SK-N-SH (cell line): ENCODE data around the gene AVPR1B.

Experiments used
- EZH2phosphoT487 ChIP-seq: fragments of 200-600 bp; sonication (generic); IDR thresholded peaks from 2 replicates; pipeline ENCODE4 v1.6.1; 2017; ENCODE audit warnings: low read depth, mixed run types, mild to moderate bottlenecking, antibody characterized with exemption, moderate library complexity, borderline replicate concordance
- GABPA ChIP-seq: IDR thresholded peaks from 2 replicates; pipeline ENCODE4 v1.4.0; 2012; ENCODE audit warnings: low read depth, mild to moderate bottlenecking
- MEF2A ChIP-seq: IDR thresholded peaks from 2 replicates; pipeline ENCODE4 v1.4.0; 2012; ENCODE audit warnings: low read depth, borderline replicate concordance
- MXI1 ChIP-seq: IDR thresholded peaks from 2 replicates; pipeline ENCODE4 v1.6.1; 2012; ENCODE audit warnings: mild to moderate bottlenecking, low read depth, low read length, improper control_type of control experiment
- RAD21 ChIP-seq: IDR thresholded peaks from 2 replicates; pipeline ENCODE4 v1.6.1; 2012; ENCODE audit warnings: mild to moderate bottlenecking, low read length
- RFX5 ChIP-seq: IDR thresholded peaks from 2 replicates; pipeline ENCODE4 v1.6.1; 2012; ENCODE audit warnings: mild to moderate bottlenecking, improper control_type of control experiment, low read length
- TAF1 ChIP-seq: IDR thresholded peaks from 2 replicates; pipeline ENCODE4 v1.6.1; 2012; ENCODE audit warnings: low read depth, mild to moderate bottlenecking, low read length, moderate library complexity, borderline replicate concordance
- TCF12 ChIP-seq: IDR thresholded peaks from 2 replicates; pipeline ENCODE4 v1.4.0; 2012
- TEAD4 ChIP-seq: IDR thresholded peaks from 2 replicates; pipeline ENCODE4 v1.4.0; 2012; ENCODE audit warnings: mild to moderate bottlenecking, borderline replicate concordance; ENCODE audit not compliant: insufficient read depth
- YY1 ChIP-seq: IDR thresholded peaks from 2 replicates; pipeline ENCODE4 v1.4.0; 2012; ENCODE audit warnings: low read depth, mild to moderate bottlenecking
- TF ChIP-seq, protein P1 (sequence below): IDR thresholded peaks from 2 replicates; pipeline ENCODE4 v1.6.1; 2012; ENCODE audit warnings: mild to moderate bottlenecking, low read depth, low read length, moderate library complexity
- TF ChIP-seq, protein P2 (sequence below): fragments of 200-600 bp; sonication (generic); IDR thresholded peaks from 2 replicates; pipeline ENCODE4 v1.6.1; 2017; ENCODE audit warnings: antibody characterized with exemption, mild to moderate bottlenecking, moderate library complexity

DNA sequence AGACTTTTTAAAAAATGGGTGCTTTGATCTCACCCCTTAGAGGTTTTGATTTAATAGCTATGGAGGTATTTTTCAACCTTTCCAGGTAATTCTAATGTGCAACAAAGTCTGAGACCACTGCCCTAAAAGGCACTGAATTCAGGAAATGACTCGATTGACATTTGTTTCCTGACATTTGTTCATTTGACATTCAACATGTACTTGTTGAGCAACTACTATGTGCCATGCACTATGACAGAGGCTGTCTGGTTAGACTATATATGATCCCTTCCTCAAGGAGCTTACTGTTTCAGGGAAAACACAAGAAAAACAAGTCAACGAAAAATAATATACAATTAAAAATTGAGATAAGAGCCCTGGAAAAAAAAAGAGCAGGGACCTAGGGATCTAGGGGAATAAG is 25.6 kb upstream of the AVPR1B start:
- TF ChIP-seq YY1, result no peak
- TF ChIP-seq, protein P1, sequence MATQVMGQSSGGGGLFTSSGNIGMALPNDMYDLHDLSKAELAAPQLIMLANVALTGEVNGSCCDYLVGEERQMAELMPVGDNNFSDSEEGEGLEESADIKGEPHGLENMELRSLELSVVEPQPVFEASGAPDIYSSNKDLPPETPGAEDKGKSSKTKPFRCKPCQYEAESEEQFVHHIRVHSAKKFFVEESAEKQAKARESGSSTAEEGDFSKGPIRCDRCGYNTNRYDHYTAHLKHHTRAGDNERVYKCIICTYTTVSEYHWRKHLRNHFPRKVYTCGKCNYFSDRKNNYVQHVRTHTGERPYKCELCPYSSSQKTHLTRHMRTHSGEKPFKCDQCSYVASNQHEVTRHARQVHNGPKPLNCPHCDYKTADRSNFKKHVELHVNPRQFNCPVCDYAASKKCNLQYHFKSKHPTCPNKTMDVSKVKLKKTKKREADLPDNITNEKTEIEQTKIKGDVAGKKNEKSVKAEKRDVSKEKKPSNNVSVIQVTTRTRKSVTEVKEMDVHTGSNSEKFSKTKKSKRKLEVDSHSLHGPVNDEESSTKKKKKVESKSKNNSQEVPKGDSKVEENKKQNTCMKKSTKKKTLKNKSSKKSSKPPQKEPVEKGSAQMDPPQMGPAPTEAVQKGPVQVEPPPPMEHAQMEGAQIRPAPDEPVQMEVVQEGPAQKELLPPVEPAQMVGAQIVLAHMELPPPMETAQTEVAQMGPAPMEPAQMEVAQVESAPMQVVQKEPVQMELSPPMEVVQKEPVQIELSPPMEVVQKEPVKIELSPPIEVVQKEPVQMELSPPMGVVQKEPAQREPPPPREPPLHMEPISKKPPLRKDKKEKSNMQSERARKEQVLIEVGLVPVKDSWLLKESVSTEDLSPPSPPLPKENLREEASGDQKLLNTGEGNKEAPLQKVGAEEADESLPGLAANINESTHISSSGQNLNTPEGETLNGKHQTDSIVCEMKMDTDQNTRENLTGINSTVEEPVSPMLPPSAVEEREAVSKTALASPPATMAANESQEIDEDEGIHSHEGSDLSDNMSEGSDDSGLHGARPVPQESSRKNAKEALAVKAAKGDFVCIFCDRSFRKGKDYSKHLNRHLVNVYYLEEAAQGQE, result no peak
- TF ChIP-seq EZH2phosphoT487, result no peak
- TF ChIP-seq, protein P2, sequence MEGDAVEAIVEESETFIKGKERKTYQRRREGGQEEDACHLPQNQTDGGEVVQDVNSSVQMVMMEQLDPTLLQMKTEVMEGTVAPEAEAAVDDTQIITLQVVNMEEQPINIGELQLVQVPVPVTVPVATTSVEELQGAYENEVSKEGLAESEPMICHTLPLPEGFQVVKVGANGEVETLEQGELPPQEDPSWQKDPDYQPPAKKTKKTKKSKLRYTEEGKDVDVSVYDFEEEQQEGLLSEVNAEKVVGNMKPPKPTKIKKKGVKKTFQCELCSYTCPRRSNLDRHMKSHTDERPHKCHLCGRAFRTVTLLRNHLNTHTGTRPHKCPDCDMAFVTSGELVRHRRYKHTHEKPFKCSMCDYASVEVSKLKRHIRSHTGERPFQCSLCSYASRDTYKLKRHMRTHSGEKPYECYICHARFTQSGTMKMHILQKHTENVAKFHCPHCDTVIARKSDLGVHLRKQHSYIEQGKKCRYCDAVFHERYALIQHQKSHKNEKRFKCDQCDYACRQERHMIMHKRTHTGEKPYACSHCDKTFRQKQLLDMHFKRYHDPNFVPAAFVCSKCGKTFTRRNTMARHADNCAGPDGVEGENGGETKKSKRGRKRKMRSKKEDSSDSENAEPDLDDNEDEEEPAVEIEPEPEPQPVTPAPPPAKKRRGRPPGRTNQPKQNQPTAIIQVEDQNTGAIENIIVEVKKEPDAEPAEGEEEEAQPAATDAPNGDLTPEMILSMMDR, result no peak
- no peak for TF ChIP-seq TAF1
- TF ChIP-seq RAD21, result no peak
- TF ChIP-seq MXI1, result no peak
- TF ChIP-seq TEAD4, result no peak
- TF ChIP-seq RFX5, result no peak
- TF ChIP-seq GABPA, result no peak
- TF ChIP-seq MEF2A, result no peak
- no peak for TF ChIP-seq TCF12
